Measurements from ENCODE around the gene MARCHF6. TPM values are rescaled to one million over a fixed set of nuclear protein-coding genes. Genes with fewer than 3 reads are reported as not detected.
A peak's percentile ranks its signal among the peaks of the same experiment; 100 is the strongest.

MARCHF6 gene
- total and polyA plus RNA-seq, 9 of the 15 experiments (the other 6 are each of a cell fraction or from before 2014, with no cell fraction given), result 74.1 to 456 (median 116) TPM

GRCh38 chr5:10364186-10364689, 10.7 kb downstream of the MARCHF6 start (continued):
- TF ChIP-seq, protein P1, sequence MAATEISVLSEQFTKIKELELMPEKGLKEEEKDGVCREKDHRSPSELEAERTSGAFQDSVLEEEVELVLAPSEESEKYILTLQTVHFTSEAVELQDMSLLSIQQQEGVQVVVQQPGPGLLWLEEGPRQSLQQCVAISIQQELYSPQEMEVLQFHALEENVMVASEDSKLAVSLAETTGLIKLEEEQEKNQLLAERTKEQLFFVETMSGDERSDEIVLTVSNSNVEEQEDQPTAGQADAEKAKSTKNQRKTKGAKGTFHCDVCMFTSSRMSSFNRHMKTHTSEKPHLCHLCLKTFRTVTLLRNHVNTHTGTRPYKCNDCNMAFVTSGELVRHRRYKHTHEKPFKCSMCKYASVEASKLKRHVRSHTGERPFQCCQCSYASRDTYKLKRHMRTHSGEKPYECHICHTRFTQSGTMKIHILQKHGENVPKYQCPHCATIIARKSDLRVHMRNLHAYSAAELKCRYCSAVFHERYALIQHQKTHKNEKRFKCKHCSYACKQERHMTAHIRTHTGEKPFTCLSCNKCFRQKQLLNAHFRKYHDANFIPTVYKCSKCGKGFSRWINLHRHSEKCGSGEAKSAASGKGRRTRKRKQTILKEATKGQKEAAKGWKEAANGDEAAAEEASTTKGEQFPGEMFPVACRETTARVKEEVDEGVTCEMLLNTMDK (IDR thresholded peaks at IDR 0.05; ENCODE audit: borderline replicate concordance, insufficient read depth, low read depth, low read length, poor library complexity, severe bottlenecking), result no peak
- TF ChIP-seq ZNF224 (CRISPR knock-in tag; IDR thresholded peaks at IDR 0.05), result no peak
- no peak for TF ChIP-seq ZC3H8 (IDR thresholded peaks at IDR 0.05)
- TF ChIP-seq CEBPB (tag; IDR thresholded peaks at IDR 0.05), result 0 out of 2 replicates have a peak, but pooled peaks have one; percentile 45
- TF ChIP-seq, protein P2, sequence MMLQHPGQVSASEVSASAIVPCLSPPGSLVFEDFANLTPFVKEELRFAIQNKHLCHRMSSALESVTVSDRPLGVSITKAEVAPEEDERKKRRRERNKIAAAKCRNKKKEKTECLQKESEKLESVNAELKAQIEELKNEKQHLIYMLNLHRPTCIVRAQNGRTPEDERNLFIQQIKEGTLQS (IDR thresholded peaks at IDR 0.05), result no peak
- TF ChIP-seq, protein P2 (CRISPR knock-in tag; conservative IDR thresholded peaks at IDR 0.05), result 0 out of 2 replicates have a peak, but pooled peaks have one; percentile 36
- no peak for TF ChIP-seq DPF2 (IDR thresholded peaks at IDR 0.05)
- no peak for TF ChIP-seq DNMT1 (IDR thresholded peaks at IDR 0.05)
- TF ChIP-seq CREBBP (IDR thresholded peaks at IDR 0.05; ENCODE audit: low read depth, low read length), result no peak
- TF ChIP-seq BRF1 (IDR thresholded peaks at IDR 0.05; ENCODE audit: borderline replicate concordance, extremely low read depth, insufficient read length), result no peak
- no peak for TF ChIP-seq ASH1L (IDR thresholded peaks at IDR 0.05; ENCODE audit: borderline replicate concordance, low read depth, partially characterized antibody)
- no peak for TF ChIP-seq DMBX1 (CRISPR knock-in tag; IDR thresholded peaks at IDR 0.05; ENCODE audit: borderline replicate concordance)
- TF ChIP-seq ZNF174 (CRISPR knock-in tag; IDR thresholded peaks at IDR 0.05), result no peak
- no peak for TF ChIP-seq SAP30 (IDR thresholded peaks at IDR 0.05; ENCODE audit: borderline replicate concordance, insufficient read depth, low read depth, low read length, poor library complexity, severe bottlenecking)
- TF ChIP-seq ZNF184 (CRISPR knock-in tag; IDR thresholded peaks at IDR 0.05), result no peak
- no peak for TF ChIP-seq ZNF347 (CRISPR knock-in tag; IDR thresholded peaks at IDR 0.05; ENCODE audit: low read depth)
- TF ChIP-seq MAFG (tag; conservative IDR thresholded peaks at IDR 0.05), result peak; percentile 62; the same call in 1 of the 2 replicates
- TF ChIP-seq, protein P3, sequence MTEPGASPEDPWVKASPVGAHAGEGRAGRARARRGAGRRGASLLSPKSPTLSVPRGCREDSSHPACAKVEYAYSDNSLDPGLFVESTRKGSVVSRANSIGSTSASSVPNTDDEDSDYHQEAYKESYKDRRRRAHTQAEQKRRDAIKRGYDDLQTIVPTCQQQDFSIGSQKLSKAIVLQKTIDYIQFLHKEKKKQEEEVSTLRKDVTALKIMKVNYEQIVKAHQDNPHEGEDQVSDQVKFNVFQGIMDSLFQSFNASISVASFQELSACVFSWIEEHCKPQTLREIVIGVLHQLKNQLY (CRISPR knock-in tag; conservative IDR thresholded peaks at IDR 0.05), result no peak
- no peak for TF ChIP-seq ZNF175 (CRISPR knock-in tag; IDR thresholded peaks at IDR 0.05; ENCODE audit: low read depth)
